Measurements from ENCODE around the gene CCL13. TPM values are rescaled to one million over a fixed set of nuclear protein-coding genes. Genes with fewer than 3 reads are reported as not detected.

Gene CCL13
- not detected in 5 replicates for total RNA-seq (2022; extraction: Qiagen RNA extraction; ENCODE audit: low read depth)

DNA sequence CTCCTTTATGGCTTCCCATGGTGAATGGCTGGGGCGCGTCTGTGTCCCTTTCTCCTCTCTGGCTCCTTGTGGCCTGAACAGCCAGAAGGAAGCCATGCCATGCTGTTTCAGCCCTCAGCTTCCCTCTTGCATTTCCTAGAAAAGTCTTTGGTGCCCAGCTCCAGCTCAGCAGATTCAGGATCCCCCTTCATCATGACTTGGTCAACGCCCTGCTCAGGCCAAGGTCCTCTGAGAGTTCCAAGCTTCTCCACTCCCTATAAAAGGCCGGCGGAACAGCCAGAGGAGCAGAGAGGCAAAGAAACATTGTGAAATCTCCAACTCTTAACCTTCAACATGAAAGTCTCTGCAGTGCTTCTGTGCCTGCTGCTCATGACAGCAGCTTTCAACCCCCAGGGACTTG, at the start of gene CCL13:
TSS of gene CCL13 (plus strand) at position 287 of the 400 bp plus-strand sequence. CDS start at position 334, 47 bp downstream.

DNA sequence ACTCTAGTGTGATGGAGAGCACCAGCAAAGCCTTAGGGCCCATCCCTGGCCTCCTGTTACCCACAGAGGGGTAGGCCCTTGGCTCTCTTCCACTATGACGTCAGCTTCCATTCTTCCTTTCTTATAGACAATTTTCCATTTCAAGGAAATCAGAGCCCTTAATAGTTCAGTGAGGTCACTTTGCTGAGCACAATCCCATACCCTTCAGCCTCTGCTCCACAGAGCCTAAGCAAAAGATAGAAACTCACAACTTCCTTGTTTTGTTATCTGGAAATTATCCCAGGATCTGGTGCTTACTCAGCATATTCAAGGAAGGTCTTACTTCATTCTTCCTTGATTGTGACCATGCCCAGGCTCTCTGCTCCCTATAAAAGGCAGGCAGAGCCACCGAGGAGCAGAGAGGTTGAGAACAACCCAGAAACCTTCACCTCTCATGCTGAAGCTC, 37.2 kb upstream of the CCL13 start, which contains the start of gene CCL8:
TSS of gene CCL8 (plus strand) at position 397 of the 445 bp plus-strand sequence. CDS start 67 bp downstream, outside the sequence.

DNA sequence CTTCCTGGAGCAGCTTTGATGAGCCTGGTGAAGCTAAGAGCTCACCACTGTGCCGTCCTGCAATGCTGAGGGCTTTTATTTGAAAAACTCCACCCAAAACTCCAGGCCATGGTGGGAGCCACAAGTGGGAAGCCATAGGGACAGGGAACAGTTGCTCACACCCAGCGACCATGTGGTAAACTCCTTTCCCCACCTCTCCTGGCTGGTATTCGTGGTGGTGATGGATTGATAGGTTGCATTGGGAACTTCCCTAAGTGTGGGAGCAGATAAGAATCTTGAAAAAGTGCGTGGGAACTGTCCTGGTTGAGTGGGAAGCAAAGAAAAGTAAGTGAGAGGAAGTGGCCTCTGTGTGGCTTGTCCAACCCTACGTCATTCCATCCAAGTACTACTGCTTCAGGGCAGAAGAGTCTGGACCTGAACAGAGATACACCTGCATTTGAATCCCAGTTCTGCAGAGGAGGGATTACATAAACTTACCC, 6.9 kb downstream of the CCL13 start, which contains the start of gene CCL1:
TSS of gene CCL1 (minus strand) at position 51 of the 479 bp plus-strand sequence. CDS start 72 bp downstream, outside the sequence.

Other genes starting within 250 kb of the CCL13 start
- gene CCL2, start 101.2 kb upstream of the CCL13 start, total RNA-seq (2022; extraction: Qiagen RNA extraction; ENCODE audit: low read depth), result 30.2 to 48.2 TPM (median 35.8 TPM) in 5 replicates
- gene CCL7, start 86.3 kb upstream of the CCL13 start, total RNA-seq (2022; extraction: Qiagen RNA extraction; ENCODE audit: low read depth), result 0.24 to 0.69 TPM (median 0.26 TPM) in 5 replicates
- not detected in 5 replicates for gene CCL11, start 70.7 kb upstream of the CCL13 start, total RNA-seq (2022; extraction: Qiagen RNA extraction; ENCODE audit: low read depth)
- gene CCL8, start 37.0 kb upstream of the CCL13 start, total RNA-seq (2022; extraction: Qiagen RNA extraction; ENCODE audit: low read depth), result not detected in 5 replicates
- not detected in 5 replicates for gene CCL1, start 6.8 kb downstream of the CCL13 start, total RNA-seq (2022; extraction: Qiagen RNA extraction; ENCODE audit: low read depth)
- gene TMEM132E, start 223.1 kb downstream of the CCL13 start, total RNA-seq (2022; extraction: Qiagen RNA extraction; ENCODE audit: low read depth), result 0.05 to 0.10 TPM in 2 of 5 replicates, not detected in the others

Measured in A549 treated with RU486 at 1 μM for 4 hours (cell line).